SU-DHL-6 (cell line): ENCODE results near the gene HSPA12B.

ENCODE experiments used
- H2AFZ ChIP-seq: fragments of 200-600 bp; sonication (generic); 2 replicates; pipeline ENCODE4 v1.6.1; 2014; ENCODE audit warnings: low read depth, mild to moderate bottlenecking, moderate library complexity, mixed read lengths, antibody characterized with exemption, low read length; ENCODE audit not compliant: severe bottlenecking
- H3F3A ChIP-seq: fragments of 200-600 bp; shearing (Covaris generic); 2 replicates; pipeline ENCODE4 v1.6.0; 2016; ENCODE audit warnings: antibody characterized with exemption, mild to moderate bottlenecking; ENCODE audit not compliant: insufficient read depth
- H3K27ac ChIP-seq: fragments of 200-600 bp; sonication (generic); 2 replicates; pipeline ENCODE4 v1.5.1; 2016; ENCODE audit warnings: low read depth, mild to moderate bottlenecking, low read length, moderate library complexity, mixed read lengths
- H3K27me3 ChIP-seq: fragments of 200-600 bp; sonication (generic), shearing (Covaris generic); 2 replicates; pipeline ENCODE4 v1.6.0; 2014; ENCODE audit warnings: mild to moderate bottlenecking, low read length
- H3K36me3 ChIP-seq: fragments of 200-600 bp; sonication (generic); 2 replicates; pipeline ENCODE4 v1.6.1; 2014; ENCODE audit warnings: mild to moderate bottlenecking, low read length, mixed read lengths
- H3K4me2 ChIP-seq: fragments of 300-600, 200-600 bp; shearing (Covaris generic), sonication (generic); 2 replicates; pipeline ENCODE4 v1.6.0; 2014; ENCODE audit warnings: low read length, low read depth, mild to moderate bottlenecking; ENCODE audit not compliant: poor library complexity, severe bottlenecking
- H3K4me3 ChIP-seq: fragments of 200-600 bp; sonication (generic); 2 replicates; pipeline ENCODE4 v1.5.1; 2014; ENCODE audit warnings: antibody characterized with exemption, low read length, mild to moderate bottlenecking, mixed read lengths; ENCODE audit not compliant: insufficient read depth, poor library complexity, severe bottlenecking
- H3K79me2 ChIP-seq: fragments of 200-600 bp; sonication (generic); 2 replicates; pipeline ENCODE4 v1.6.1; 2014; ENCODE audit warnings: mild to moderate bottlenecking, low read length, moderate library complexity; ENCODE audit not compliant: insufficient read depth
- H3K9ac ChIP-seq: fragments of 200-600 bp; sonication (generic); 2 replicates; pipeline ENCODE4 v1.7.0; 2014; ENCODE audit warnings: mild to moderate bottlenecking, low read length
- H3K9me2 ChIP-seq: fragments of 200-600 bp; sonication (generic); replicated peaks from 2 replicates; pipeline ENCODE4 v1.6.1; 2014; ENCODE audit warnings: low read length; ENCODE audit not compliant: insufficient read depth
- H3K9me3 ChIP-seq: fragments of 200-600 bp; sonication (generic); 2 replicates; pipeline ENCODE4 v1.6.1; 2014; ENCODE audit warnings: low read length, mixed read lengths; ENCODE audit not compliant: insufficient read depth
- H4K20me1 ChIP-seq: fragments of 200-600 bp; sonication (generic); 2 replicates; pipeline ENCODE4 v1.6.1; 2014; ENCODE audit warnings: low read depth, mild to moderate bottlenecking, antibody characterized with exemption, low read length, moderate library complexity, mixed read lengths
- CTCF ChIP-seq: fragments of 200-600 bp; sonication (generic); IDR thresholded peaks from one replicate; pipeline ENCODE4 v1.5.1; 2017; ENCODE audit warnings: antibody characterized with exemption, mild to moderate bottlenecking, low read length, moderate library complexity; ENCODE audit not compliant: insufficient read depth, poor library complexity, severe bottlenecking
- EZH2phosphoT487 ChIP-seq: fragments of 200-600 bp; sonication (generic), shearing (Covaris generic); conservative IDR thresholded peaks from 2 replicates; pipeline ENCODE4 v1.6.1; 2018; ENCODE audit warnings: mild to moderate bottlenecking, antibody characterized with exemption, low read length, moderate library complexity, mixed read lengths

HSPA12B gene

GRCh38 chr20:3794701-3795420 is 62.4 kb downstream of the HSPA12B start:
- H4K20me1 ChIP-seq = no peaks in the 10 kb centered on the region
- H3K9me2 ChIP-seq = no peaks in the 10 kb centered on the region
- no peaks in the 10 kb centered on the region for H3K27me3 ChIP-seq
- no peaks in the 10 kb centered on the region for H3K9me3 ChIP-seq
- no peaks in the 10 kb centered on the region for H3F3A ChIP-seq
- TF ChIP-seq CTCF (no peak), EZH2phosphoT487 (no peak)
- peak overlapping the region; percentile 80 for H3K9ac ChIP-seq
- peaks cover 12% of the 10 kb centered on the region for H3K79me2 ChIP-seq
- no peaks in the 10 kb centered on the region for H3K36me3 ChIP-seq
- H3K4me2 ChIP-seq = peak overlapping the region; percentile 84
- H3K27ac ChIP-seq = peak overlapping the region; percentile 88
- peak overlapping the region; percentile 95 for H2AFZ ChIP-seq
- H3K4me3 ChIP-seq = peak overlapping the region; percentile 63

GRCh38 chr20:3795511-3796468 is 63.3 kb downstream of the HSPA12B start, which contains the start of gene CDC25B:
CDC25B (plus strand) TSS chr20:3796310; CDS start chr20:3796532, 222 bp downstream.
- H3K4me3 ChIP-seq = peak within 1 kb of the TSS; percentile 72
- H3K9me3 ChIP-seq = no peaks in the 10 kb centered on the region
- no peaks in the 10 kb centered on the region for H3F3A ChIP-seq
- no peaks in the 10 kb centered on the region for H3K9me2 ChIP-seq
- peak within 1 kb of the TSS; percentile 80 for H3K9ac ChIP-seq
- H2AFZ ChIP-seq = peak within 1 kb of the TSS; percentile 95
- no peaks in the 10 kb centered on the region for H4K20me1 ChIP-seq
- no peak for TF ChIP-seq EZH2phosphoT487
- no peak for TF ChIP-seq CTCF
- H3K36me3 ChIP-seq = no peaks in the 10 kb centered on the region
- peaks cover 12% of the 10 kb centered on the region for H3K79me2 ChIP-seq
- H3K27ac ChIP-seq = peak within 1 kb of the TSS; percentile 88
- H3K4me2 ChIP-seq = peak within 1 kb of the TSS; percentile 92
- H3K27me3 ChIP-seq = no peaks in the 10 kb centered on the region

GRCh38 chr20:3796477-3797225 is 64.2 kb downstream of the HSPA12B start:
- no peaks in the 10 kb centered on the region for H3K9me2 ChIP-seq
- no peaks in the 10 kb centered on the region for H4K20me1 ChIP-seq
- peak overlapping the region; percentile 72 for H3K4me3 ChIP-seq
- no peaks in the 10 kb centered on the region for H3K27me3 ChIP-seq
- no peaks in the 10 kb centered on the region for H3K36me3 ChIP-seq
- no peak overlapping the region for H2AFZ ChIP-seq
- no peaks in the 10 kb centered on the region for H3K9me3 ChIP-seq
- no peaks in the 10 kb centered on the region for H3F3A ChIP-seq
- TF ChIP-seq EZH2phosphoT487 (no peak), CTCF (no peak)
- H3K79me2 ChIP-seq = peaks cover 12% of the 10 kb centered on the region
- peak overlapping the region; percentile 92 for H3K4me2 ChIP-seq
- H3K9ac ChIP-seq = peak overlapping the region; percentile 80
- peak overlapping the region; percentile 50 for H3K27ac ChIP-seq
